ENCODE data around the gene CAPNS2. TPM values are rescaled to one million over a fixed set of nuclear protein-coding genes. Genes with fewer than 3 reads are reported as not detected.

CAPNS2 gene
- polyA plus RNA-seq, 1 donor, result 0.09 TPM

GRCh38 chr16:55540221-55540620 lies 26.3 kb upstream of the CAPNS2 start:
- Histone ChIP-seq H3K9me3 (ENCODE audit: control insufficient read depth, low read depth, low read length) (no peaks in the 10 kb centered on the region), H3K36me3 (ENCODE audit: control insufficient read depth, insufficient read depth, low read length) (no peaks in the 10 kb centered on the region), H3K4me1 (ENCODE audit: control insufficient read depth, insufficient read depth, low read length) (no peaks in the 10 kb centered on the region), H3K27me3 (ENCODE audit: control insufficient read depth, insufficient read depth, low read length) (no peaks in the 10 kb centered on the region), H3K27ac (ENCODE audit: low read length) (no peak overlapping the region), H3K4me3 (ENCODE audit: low read length) (no peak overlapping the region)
- no peak for DNase-seq
- WGBS (ENCODE audit: insufficient coverage, low lambda C conversion rate), result no CpG with 5 or more reads among the region's 1 CpG

DNA sequence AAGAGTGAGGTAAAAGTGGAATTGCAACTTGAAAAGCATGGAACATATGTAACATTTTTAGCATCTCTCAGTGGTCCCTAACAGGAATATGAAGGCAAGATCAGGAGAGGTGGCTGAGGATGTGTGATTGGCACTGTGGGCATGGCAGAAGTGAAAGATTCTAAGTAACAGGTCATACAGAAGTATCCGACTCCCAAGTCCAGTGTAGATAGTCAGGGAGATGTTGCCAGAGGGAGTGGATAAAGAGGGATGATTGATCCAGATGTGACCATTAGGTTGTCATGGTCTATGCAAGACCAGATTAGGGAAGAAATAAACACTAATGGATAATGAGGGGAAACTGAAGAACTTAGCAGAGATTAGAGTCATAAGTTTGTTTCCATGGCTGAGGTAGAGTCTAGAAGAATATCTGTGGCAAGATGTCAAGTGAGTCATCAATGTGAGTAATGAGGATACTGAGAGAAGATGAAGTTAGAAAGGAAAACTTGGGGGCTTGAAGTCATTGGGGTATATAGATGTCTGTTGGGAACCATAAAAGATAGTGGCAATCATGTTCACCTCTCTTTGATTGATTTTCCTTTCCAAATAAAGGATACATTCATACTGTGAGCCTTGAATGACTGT lies 23.9 kb upstream of the CAPNS2 start:
- H3K36me3 ChIP-seq (ENCODE audit: control insufficient read depth, insufficient read depth, low read length), result no peaks in the 10 kb centered on the region
- no peaks in the 10 kb centered on the region for H3K9me3 ChIP-seq (ENCODE audit: control insufficient read depth, low read depth, low read length)
- H3K4me1 ChIP-seq (ENCODE audit: control insufficient read depth, insufficient read depth, low read length), result no peaks in the 10 kb centered on the region
- no CpG with 5 or more reads among the region's 1 CpG for WGBS (ENCODE audit: insufficient coverage, low lambda C conversion rate)
- no peak overlapping the region for H3K4me3 ChIP-seq (ENCODE audit: low read length)
- no peak for DNase-seq
- H3K27me3 ChIP-seq (ENCODE audit: control insufficient read depth, insufficient read depth, low read length), result no peaks in the 10 kb centered on the region
- H3K27ac ChIP-seq (ENCODE audit: low read length), result no peak overlapping the region

- H3K4me1 ChIP-seq (ENCODE audit: control insufficient read depth, insufficient read depth, low read length), result no peaks in the 10 kb centered on the region
- H3K36me3 ChIP-seq (ENCODE audit: control insufficient read depth, insufficient read depth, low read length), result no peaks in the 10 kb centered on the region
- no peak for DNase-seq
- H3K4me3 ChIP-seq (ENCODE audit: low read length), result no peak overlapping the region
- H3K27ac ChIP-seq (ENCODE audit: low read length), result no peak overlapping the region
- H3K9me3 ChIP-seq (ENCODE audit: control insufficient read depth, low read depth, low read length), result no peaks in the 10 kb centered on the region
- H3K27me3 ChIP-seq (ENCODE audit: control insufficient read depth, insufficient read depth, low read length), result no peaks in the 10 kb centered on the region
- no CpG with 5 or more reads among the region's 2 CpGs for WGBS (ENCODE audit: insufficient coverage, low lambda C conversion rate)
These were observed 23.0 kb upstream of the CAPNS2 start for GRCh38 chr16:55543472-55543871.

- Histone ChIP-seq H3K27me3 (ENCODE audit: control insufficient read depth, insufficient read depth, low read length) (no peaks in the 10 kb centered on the region), H3K27ac (ENCODE audit: low read length) (no peak overlapping the region), H3K36me3 (ENCODE audit: control insufficient read depth, insufficient read depth, low read length) (no peaks in the 10 kb centered on the region), H3K9me3 (ENCODE audit: control insufficient read depth, low read depth, low read length) (no peaks in the 10 kb centered on the region), H3K4me3 (ENCODE audit: low read length) (no peak overlapping the region), H3K4me1 (ENCODE audit: control insufficient read depth, insufficient read depth, low read length) (no peaks in the 10 kb centered on the region)
- DNase-seq, result no peak
These were observed 13.9 kb upstream of the CAPNS2 start for GRCh38 chr16:55552621-55553020.

DNA sequence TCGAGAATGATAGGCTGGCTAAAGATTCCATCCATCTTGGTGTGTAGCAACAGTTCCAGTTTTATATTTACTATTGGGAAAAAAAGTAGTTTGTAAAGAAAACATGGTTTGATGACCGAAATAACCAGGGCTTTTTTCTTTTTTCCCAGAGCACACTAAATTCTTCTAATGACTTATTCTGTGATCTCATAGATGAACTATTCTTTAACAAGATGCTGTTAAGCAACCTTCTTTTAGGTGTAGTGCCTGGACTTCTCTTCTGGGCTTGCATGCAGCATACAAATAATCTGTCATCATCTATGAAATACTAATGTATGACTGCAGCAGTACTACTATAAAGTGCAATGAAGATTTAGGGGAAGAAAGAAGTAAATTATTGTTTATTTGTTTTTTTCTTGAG lies 11.0 kb upstream of the CAPNS2 start:
- no peak overlapping the region for H3K27ac ChIP-seq (ENCODE audit: low read length)
- no peak overlapping the region for H3K4me3 ChIP-seq (ENCODE audit: low read length)
- WGBS (ENCODE audit: insufficient coverage, low lambda C conversion rate), result 60% methylated on average over 1 of the region's 2 CpGs
- no peaks in the 10 kb centered on the region for H3K9me3 ChIP-seq (ENCODE audit: control insufficient read depth, low read depth, low read length)
- no peaks in the 10 kb centered on the region for H3K36me3 ChIP-seq (ENCODE audit: control insufficient read depth, insufficient read depth, low read length)
- H3K27me3 ChIP-seq (ENCODE audit: control insufficient read depth, insufficient read depth, low read length), result no peaks in the 10 kb centered on the region
- no peak for DNase-seq
- H3K4me1 ChIP-seq (ENCODE audit: control insufficient read depth, insufficient read depth, low read length), result no peaks in the 10 kb centered on the region

- Histone ChIP-seq H3K27ac (ENCODE audit: low read length) (no peak overlapping the region), H3K9me3 (ENCODE audit: control insufficient read depth, low read depth, low read length) (no peaks in the 10 kb centered on the region), H3K4me1 (ENCODE audit: control insufficient read depth, insufficient read depth, low read length) (no peaks in the 10 kb centered on the region), H3K27me3 (ENCODE audit: control insufficient read depth, insufficient read depth, low read length) (no peaks in the 10 kb centered on the region), H3K4me3 (ENCODE audit: low read length) (no peak overlapping the region), H3K36me3 (ENCODE audit: control insufficient read depth, insufficient read depth, low read length) (no peaks in the 10 kb centered on the region)
- no peak for DNase-seq
These were observed 9.3 kb upstream of the CAPNS2 start for GRCh38 chr16:55557186-55557585.

DNA sequence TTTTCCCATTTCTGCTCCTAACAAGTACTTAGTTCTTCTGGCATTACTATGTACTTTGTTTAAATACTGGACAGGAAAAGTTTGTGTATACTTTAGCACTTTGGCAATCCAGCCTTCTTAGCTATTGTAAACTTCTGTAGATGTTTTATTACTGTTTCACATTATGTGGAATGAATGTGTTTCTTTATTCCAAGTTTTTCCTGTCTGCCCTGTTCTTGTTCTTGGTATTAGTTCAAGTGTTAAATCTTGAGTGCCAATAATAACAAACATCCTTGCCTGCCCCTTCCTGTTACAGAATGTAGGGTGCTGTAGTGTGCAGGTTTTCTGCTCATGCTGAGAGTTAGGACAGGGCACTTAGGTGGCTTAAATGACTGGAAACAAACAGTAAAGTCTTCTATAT lies 7.3 kb upstream of the CAPNS2 start:
- no peak for DNase-seq
- H3K9me3 ChIP-seq (ENCODE audit: control insufficient read depth, low read depth, low read length), result no peaks in the 10 kb centered on the region
- H3K36me3 ChIP-seq (ENCODE audit: control insufficient read depth, insufficient read depth, low read length), result no peaks in the 10 kb centered on the region
- H3K4me3 ChIP-seq (ENCODE audit: low read length), result no peak overlapping the region
- H3K4me1 ChIP-seq (ENCODE audit: control insufficient read depth, insufficient read depth, low read length), result no peaks in the 10 kb centered on the region
- H3K27me3 ChIP-seq (ENCODE audit: control insufficient read depth, insufficient read depth, low read length), result no peaks in the 10 kb centered on the region
- H3K27ac ChIP-seq (ENCODE audit: low read length), result no peak overlapping the region

- Histone ChIP-seq H3K4me1 (ENCODE audit: control insufficient read depth, insufficient read depth, low read length) (no peaks in the 10 kb centered on the region), H3K4me3 (ENCODE audit: low read length) (no peak overlapping the region), H3K9me3 (ENCODE audit: control insufficient read depth, low read depth, low read length) (no peaks in the 10 kb centered on the region), H3K27ac (ENCODE audit: low read length) (no peak overlapping the region), H3K27me3 (ENCODE audit: control insufficient read depth, insufficient read depth, low read length) (no peaks in the 10 kb centered on the region), H3K36me3 (ENCODE audit: control insufficient read depth, insufficient read depth, low read length) (no peaks in the 10 kb centered on the region)
- no peak for DNase-seq
- WGBS (ENCODE audit: insufficient coverage, low lambda C conversion rate), result no CpG with 5 or more reads among the region's 1 CpG
These were observed 6.5 kb upstream of the CAPNS2 start for GRCh38 chr16:55559933-55560516.

DNA sequence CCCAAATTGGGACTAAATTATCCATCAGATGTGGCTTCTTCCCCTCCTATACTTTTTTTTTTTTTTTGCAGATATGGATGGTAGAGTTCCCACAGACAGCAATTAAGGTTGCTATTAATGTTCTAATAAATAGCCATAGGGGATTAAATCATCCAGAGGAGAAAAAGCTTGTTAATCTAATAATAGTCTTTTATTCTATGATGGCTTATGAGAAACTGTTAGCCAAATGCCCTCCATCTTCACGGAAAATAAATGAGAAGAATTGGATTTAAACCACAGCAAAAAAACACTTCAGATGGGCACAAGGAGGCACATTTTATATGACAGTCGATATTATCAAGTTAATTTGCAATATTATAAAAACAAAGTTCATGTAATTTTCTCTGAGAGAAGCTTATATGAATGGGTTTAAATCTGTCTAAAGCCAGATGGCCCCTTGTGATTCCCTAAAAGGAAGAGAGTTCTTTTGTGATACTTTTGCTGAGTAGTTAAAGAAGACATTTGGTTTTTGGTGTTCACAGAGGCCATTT lies 5.1 kb upstream of the CAPNS2 start:
- no peak for DNase-seq
- H3K27me3 ChIP-seq (ENCODE audit: control insufficient read depth, insufficient read depth, low read length), result no peaks in the 10 kb centered on the region
- H3K27ac ChIP-seq (ENCODE audit: low read length), result no peak overlapping the region
- H3K9me3 ChIP-seq (ENCODE audit: control insufficient read depth, low read depth, low read length), result no peaks in the 10 kb centered on the region
- no peak overlapping the region for H3K4me3 ChIP-seq (ENCODE audit: low read length)
- no peaks in the 10 kb centered on the region for H3K36me3 ChIP-seq (ENCODE audit: control insufficient read depth, insufficient read depth, low read length)
- no peaks in the 10 kb centered on the region for H3K4me1 ChIP-seq (ENCODE audit: control insufficient read depth, insufficient read depth, low read length)
- no CpG with 5 or more reads among the region's 2 CpGs for WGBS (ENCODE audit: insufficient coverage, low lambda C conversion rate)

DNA sequence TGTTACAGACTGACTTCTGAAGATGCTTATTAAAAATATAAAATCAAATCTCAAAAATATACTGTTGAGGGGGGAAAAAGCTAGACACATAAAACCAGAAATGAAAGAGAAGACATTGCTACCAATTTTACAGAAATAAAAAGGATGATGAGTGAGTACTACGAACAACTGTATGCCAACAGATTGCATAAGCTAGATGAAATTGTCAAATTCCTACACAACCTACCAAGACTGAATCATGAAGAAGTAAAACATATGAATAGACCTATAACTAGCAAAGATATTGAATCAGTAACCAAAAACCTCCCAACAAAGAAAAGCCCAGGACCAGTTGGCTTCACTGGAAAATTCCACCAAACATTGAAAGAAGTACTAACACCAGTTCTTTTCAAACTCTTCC lies 3.5 kb upstream of the CAPNS2 start:
- H3K4me3 ChIP-seq (ENCODE audit: low read length), result no peak overlapping the region
- H3K4me1 ChIP-seq (ENCODE audit: control insufficient read depth, insufficient read depth, low read length), result no peaks in the 10 kb centered on the region
- H3K36me3 ChIP-seq (ENCODE audit: control insufficient read depth, insufficient read depth, low read length), result no peaks in the 10 kb centered on the region
- H3K27me3 ChIP-seq (ENCODE audit: control insufficient read depth, insufficient read depth, low read length), result no peaks in the 10 kb centered on the region
- WGBS (ENCODE audit: insufficient coverage, low lambda C conversion rate), result 100% methylated on average over 1 of the region's 1 CpG
- no peak for DNase-seq
- no peaks in the 10 kb centered on the region for H3K9me3 ChIP-seq (ENCODE audit: control insufficient read depth, low read depth, low read length)
- H3K27ac ChIP-seq (ENCODE audit: low read length), result no peak overlapping the region

DNA sequence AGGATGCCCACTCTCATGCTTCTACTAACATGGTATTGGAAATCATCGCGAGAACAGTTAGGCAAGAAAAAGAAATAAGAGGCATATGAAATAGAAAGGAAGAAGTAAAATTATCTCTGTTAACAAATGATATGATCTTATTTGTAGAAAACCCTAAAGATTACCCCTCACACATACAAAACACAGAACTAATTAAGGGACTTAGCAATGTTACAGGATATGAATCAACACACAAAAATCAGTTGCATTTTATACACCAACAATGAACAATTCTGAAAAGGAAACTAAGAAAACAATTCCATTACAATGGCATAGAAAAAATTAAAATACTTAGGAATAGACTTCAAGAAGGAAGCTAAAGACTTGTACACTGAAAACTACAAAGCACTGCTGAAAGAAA lies 2.7 kb upstream of the CAPNS2 start:
- WGBS (ENCODE audit: insufficient coverage, low lambda C conversion rate), result no CpG with 5 or more reads among the region's 2 CpGs
- Histone ChIP-seq H3K9me3 (ENCODE audit: control insufficient read depth, low read depth, low read length) (no peaks in the 10 kb centered on the region), H3K4me1 (ENCODE audit: control insufficient read depth, insufficient read depth, low read length) (no peaks in the 10 kb centered on the region), H3K4me3 (ENCODE audit: low read length) (no peak overlapping the region), H3K36me3 (ENCODE audit: control insufficient read depth, insufficient read depth, low read length) (no peaks in the 10 kb centered on the region), H3K27ac (ENCODE audit: low read length) (no peak overlapping the region), H3K27me3 (ENCODE audit: control insufficient read depth, insufficient read depth, low read length) (no peaks in the 10 kb centered on the region)
- no peak for DNase-seq

Measured in large intestine (tissue), 3 donors.